H9 (cell line): ENCODE results near the gene RORB. TPM values are rescaled to one million over a fixed set of nuclear protein-coding genes. Genes with fewer than 3 reads are reported as not detected.

Experiments
- DNase-seq: peaks from one replicate; pipeline ENCODE4 v3.0.0-alpha.2; 2017
- H2AFZ ChIP-seq: one replicate; pipeline ENCODE4 v1.6.1; 2013; ENCODE audit warnings: mild to moderate bottlenecking, low read length, control low read depth, moderate library complexity
- H2AK5ac ChIP-seq: 2 replicates; pipeline ENCODE4 v1.6.1; 2013; ENCODE audit warnings: low read length, control low read depth, mixed read lengths; ENCODE audit not compliant: insufficient read length
- H2BK120ac ChIP-seq: one replicate; pipeline ENCODE4 v1.6.1; 2013; ENCODE audit warnings: low read depth, mild to moderate bottlenecking, low read length, control low read depth, inconsistent platforms; ENCODE audit not compliant: poor library complexity, severe bottlenecking
- H2BK12ac ChIP-seq: 2 replicates; pipeline ENCODE4 v1.6.1; 2013; ENCODE audit warnings: low read length, control low read depth, mixed read lengths, low read depth; ENCODE audit not compliant: insufficient read length
- H2BK15ac ChIP-seq: 2 replicates; pipeline ENCODE4 v1.6.1; 2013; ENCODE audit warnings: low read depth, low read length, control low read depth
- H2BK20ac ChIP-seq: one replicate; pipeline ENCODE4 v1.6.1; 2013; ENCODE audit warnings: low read depth, mild to moderate bottlenecking, low read length, control low read depth, inconsistent platforms; ENCODE audit not compliant: poor library complexity, severe bottlenecking
- H2BK5ac ChIP-seq: 2 replicates; pipeline ENCODE4 v1.6.1; 2013; ENCODE audit warnings: low read length, control low read depth, mixed read lengths; ENCODE audit not compliant: insufficient read length
- H3K14ac ChIP-seq: 2 replicates; pipeline ENCODE4 v1.6.1; 2013; ENCODE audit warnings: low read length, control low read depth; ENCODE audit not compliant: insufficient read depth
- H3K18ac ChIP-seq: 2 replicates; pipeline ENCODE4 v1.6.1; 2013; ENCODE audit warnings: low read depth, mild to moderate bottlenecking, mixed read lengths, low read length, control low read depth; ENCODE audit not compliant: insufficient read length
- H3K23ac ChIP-seq: 2 replicates; pipeline ENCODE4 v1.6.1; 2013; ENCODE audit warnings: low read length, control low read depth, mixed read lengths, low read depth; ENCODE audit not compliant: insufficient read length
- H3K23me2 ChIP-seq: 2 replicates; pipeline ENCODE4 v1.6.1; 2013; ENCODE audit warnings: low read depth, mild to moderate bottlenecking, mixed read lengths, low read length, control low read depth; ENCODE audit not compliant: insufficient read length, poor library complexity, severe bottlenecking
- H3K27ac ChIP-seq: 2 replicates; pipeline ENCODE4 v1.5.1; 2013; ENCODE audit warnings: low read length, control low read depth, mixed read lengths, low read depth; ENCODE audit not compliant: insufficient read length
- H3K27me3 ChIP-seq: 2 replicates; pipeline ENCODE4 v1.6.1; 2013; ENCODE audit warnings: low read length, control low read depth, inconsistent platforms; ENCODE audit not compliant: insufficient read depth
- H3K4ac ChIP-seq: 2 replicates; pipeline ENCODE4 v1.6.1; 2013; ENCODE audit warnings: low read depth, mild to moderate bottlenecking, control low read depth, inconsistent platforms, low read length, moderate library complexity
- H3K4me1 ChIP-seq: 2 replicates; pipeline ENCODE4 v1.6.1; 2013; ENCODE audit warnings: low read length, control low read depth, inconsistent platforms; ENCODE audit not compliant: insufficient read depth
- H3K4me2 ChIP-seq: 2 replicates; pipeline ENCODE4 v1.6.1; 2013; ENCODE audit warnings: low read length, control low read depth, mixed read lengths; ENCODE audit not compliant: insufficient read length, insufficient read depth
- H3K56ac ChIP-seq: 2 replicates; pipeline ENCODE4 v1.6.1; 2013; ENCODE audit warnings: low read depth, mild to moderate bottlenecking, mixed read lengths, low read length, control low read depth; ENCODE audit not compliant: insufficient read length
- H3K79me1 ChIP-seq: 2 replicates; pipeline ENCODE4 v1.6.1; 2013; ENCODE audit warnings: low read depth, mild to moderate bottlenecking, moderate library complexity, low read length, control low read depth, inconsistent platforms; ENCODE audit not compliant: insufficient read depth, poor library complexity, severe bottlenecking
- H3K79me2 ChIP-seq: 2 replicates; pipeline ENCODE4 v1.6.1; 2013; ENCODE audit warnings: low read length, control low read depth, inconsistent platforms; ENCODE audit not compliant: insufficient read depth
- H3K9ac ChIP-seq: 2 replicates; pipeline ENCODE4 v1.6.1; 2013; ENCODE audit warnings: low read length, control low read depth, mixed read lengths; ENCODE audit not compliant: insufficient read length; ENCODE audit errors: extremely low read depth
- H3K9me3 ChIP-seq: one replicate; pipeline ENCODE4 v1.6.1; 2013; ENCODE audit warnings: low read depth, low read length, inconsistent platforms; ENCODE audit not compliant: control insufficient read depth
- H3T11ph ChIP-seq: one replicate; pipeline ENCODE4 v1.6.1; 2013; ENCODE audit warnings: mild to moderate bottlenecking, low read length, control low read depth, inconsistent platforms
- H4K20me1 ChIP-seq: one replicate; pipeline ENCODE4 v1.6.1; 2013; ENCODE audit not compliant: control insufficient read depth, insufficient read length, insufficient read depth
- H4K5ac ChIP-seq: 2 replicates; pipeline ENCODE4 v1.6.1; 2013; ENCODE audit warnings: low read depth, mild to moderate bottlenecking, mixed read lengths, low read length, control low read depth; ENCODE audit not compliant: insufficient read length
- H4K8ac ChIP-seq: replicated peaks from 2 replicates; pipeline ENCODE4 v1.6.1; 2013; ENCODE audit warnings: low read length, control low read depth, mixed read lengths, low read depth; ENCODE audit not compliant: insufficient read length
- H4K91ac ChIP-seq: 2 replicates; pipeline ENCODE4 v1.6.1; 2013; ENCODE audit warnings: low read depth, mild to moderate bottlenecking, moderate library complexity, mixed read lengths, low read length, control low read depth; ENCODE audit not compliant: insufficient read length
- H3K27ac Mint-ChIP-seq, 3 experiments: 2 replicates in 2 of 3; 3 replicates in 1 of 3; pipeline ENCODE4 v1.8.0; 2020 to 2021; ENCODE audit warnings: mixed read lengths in 3 of 3, mild to moderate bottlenecking in 1 of 3, moderate library complexity in 1 of 3
- H3K27me3 Mint-ChIP-seq: 2 replicates; pipeline ENCODE4 v1.8.0; 2021; ENCODE audit warnings: low read depth, mild to moderate bottlenecking, moderate library complexity, mixed read lengths
- H3K36me3 Mint-ChIP-seq, 3 experiments: 2 replicates in 2 of 3; 3 replicates in 1 of 3; pipeline ENCODE4 v1.8.0; 2020 to 2021; ENCODE audit warnings: low read depth in 3 of 3, mixed read lengths in 3 of 3; ENCODE audit not compliant: insufficient read depth in 1 of 3
- H3K4me1 Mint-ChIP-seq, 2 experiments: 2 replicates each; pipeline ENCODE4 v1.8.0; 2020; ENCODE audit warnings: mixed read lengths in 2 of 2
- H3K4me3 Mint-ChIP-seq, 2 experiments: 2 replicates in 1 of 2; 3 replicates in 1 of 2; pipeline ENCODE4 v1.8.0; 2020 to 2021; ENCODE audit warnings: mild to moderate bottlenecking in 2 of 2, mixed read lengths in 2 of 2, moderate library complexity in 1 of 2
- H3K9me3 Mint-ChIP-seq, 2 experiments: 2 replicates in 1 of 2; 3 replicates in 1 of 2; pipeline ENCODE4 v1.8.0; 2020; ENCODE audit warnings: mild to moderate bottlenecking in 2 of 2, mixed read lengths in 2 of 2, moderate library complexity in 1 of 2
- WGBS: extraction: QIAGEN DNeasy Blood & Tissue Kit; methylation state at CpG from one replicate; pipeline ENCODE4 v1.1.7; 2013; ENCODE audit warnings: missing lambda C conversion rate, low lambda C conversion rate, mixed read lengths; ENCODE audit not compliant: insufficient read length; ENCODE audit errors: extremely low coverage; 5-methylcytosine and 5-hydroxymethylcytosine counted together
- total RNA-seq: library from RNA; stranded (reverse); gene quantifications from 2 replicates; pipeline ENCODE4 v1.2.1, GENCODE V29; 2021
- TF ChIP-seq, protein P1 (sequence below): fragments of 200-600 bp; sonication (generic); conservative IDR thresholded peaks from 3 replicates; pipeline ENCODE4 v1.8.0; 2021; ENCODE audit warnings: antibody characterized with exemption, mild to moderate bottlenecking

The RORB gene
- total RNA-seq, 1 experiment from 2014 or later, result 0.31 TPM

DNA sequence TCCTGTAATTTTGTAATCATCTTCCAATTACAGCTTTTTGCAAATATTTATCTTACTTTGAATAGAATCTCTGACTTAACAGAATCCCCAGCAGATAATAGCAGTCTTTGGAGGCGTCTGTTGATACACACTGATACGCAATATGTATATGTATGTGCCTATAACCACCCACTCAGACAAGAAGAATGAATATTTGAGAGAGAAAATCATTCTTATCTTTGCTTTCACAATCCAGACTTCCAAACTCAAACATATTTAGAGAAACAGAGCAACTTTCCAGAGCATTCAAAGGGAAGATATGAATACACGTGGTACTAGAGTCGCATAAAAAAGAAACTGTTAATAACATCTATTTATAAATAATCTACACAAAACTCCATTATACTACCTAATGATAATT lies 6.1 kb downstream of the RORB start:
- no peak overlapping the region for H2BK120ac ChIP-seq
- no peaks in the 10 kb centered on the region for H3K79me1 ChIP-seq
- H3K9me3 Mint-ChIP-seq, result no peaks in the 10 kb centered on the region; a peak in 1 of 5 replicates
- H3K4me1 Mint-ChIP-seq, result peaks cover 26% of the 10 kb centered on the region in 2 experiments
- H3K27me3 Mint-ChIP-seq, result peaks cover 50% of the 10 kb centered on the region
- H4K20me1 ChIP-seq, result no peaks in the 10 kb centered on the region
- H2BK20ac ChIP-seq, result no peak overlapping the region
- H2BK12ac ChIP-seq, result no peak overlapping the region
- H3K9ac ChIP-seq, result no peak overlapping the region
- no peak overlapping the region for H3K14ac ChIP-seq
- no peak overlapping the region for H4K8ac ChIP-seq
- no peak overlapping the region for H3K27ac ChIP-seq
- H3K23me2 ChIP-seq, result peaks cover 26% of the 10 kb centered on the region
- H2AFZ ChIP-seq, result no peak overlapping the region
- no peak overlapping the region for H4K91ac ChIP-seq
- no peak overlapping the region for H4K5ac ChIP-seq
- H2AK5ac ChIP-seq, result no peak overlapping the region
- no peaks in the 10 kb centered on the region for H3K79me2 ChIP-seq
- no peak overlapping the region for H3K18ac ChIP-seq
- H3K4me2 ChIP-seq, result no peak overlapping the region
- no peak overlapping the region for H3K4me3 Mint-ChIP-seq
- no peak overlapping the region for H2BK5ac ChIP-seq
- WGBS, result no CpG with 5 or more reads among the region's 4 CpGs
- no peak overlapping the region for H3K27ac Mint-ChIP-seq
- H3K36me3 Mint-ChIP-seq, result no peaks in the 10 kb centered on the region
- H2BK15ac ChIP-seq, result no peak overlapping the region
- H3K4ac ChIP-seq, result no peak overlapping the region
- TF ChIP-seq, protein P1, sequence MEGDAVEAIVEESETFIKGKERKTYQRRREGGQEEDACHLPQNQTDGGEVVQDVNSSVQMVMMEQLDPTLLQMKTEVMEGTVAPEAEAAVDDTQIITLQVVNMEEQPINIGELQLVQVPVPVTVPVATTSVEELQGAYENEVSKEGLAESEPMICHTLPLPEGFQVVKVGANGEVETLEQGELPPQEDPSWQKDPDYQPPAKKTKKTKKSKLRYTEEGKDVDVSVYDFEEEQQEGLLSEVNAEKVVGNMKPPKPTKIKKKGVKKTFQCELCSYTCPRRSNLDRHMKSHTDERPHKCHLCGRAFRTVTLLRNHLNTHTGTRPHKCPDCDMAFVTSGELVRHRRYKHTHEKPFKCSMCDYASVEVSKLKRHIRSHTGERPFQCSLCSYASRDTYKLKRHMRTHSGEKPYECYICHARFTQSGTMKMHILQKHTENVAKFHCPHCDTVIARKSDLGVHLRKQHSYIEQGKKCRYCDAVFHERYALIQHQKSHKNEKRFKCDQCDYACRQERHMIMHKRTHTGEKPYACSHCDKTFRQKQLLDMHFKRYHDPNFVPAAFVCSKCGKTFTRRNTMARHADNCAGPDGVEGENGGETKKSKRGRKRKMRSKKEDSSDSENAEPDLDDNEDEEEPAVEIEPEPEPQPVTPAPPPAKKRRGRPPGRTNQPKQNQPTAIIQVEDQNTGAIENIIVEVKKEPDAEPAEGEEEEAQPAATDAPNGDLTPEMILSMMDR, result no peak
- H3K56ac ChIP-seq, result no peak overlapping the region
- no peaks in the 10 kb centered on the region for H3K9me3 ChIP-seq
- H3K27me3 ChIP-seq, result peaks cover 18% of the 10 kb centered on the region; the same call in 1 of the 2 replicates
- H3K23ac ChIP-seq, result no peak overlapping the region
- no peak overlapping the region for H3T11ph ChIP-seq
- no peaks in the 10 kb centered on the region for H3K4me1 ChIP-seq
- no peak for DNase-seq
